SK-N-SH (cell line): ENCODE results near the gene NUP50. TPM values are rescaled to one million over a fixed set of nuclear protein-coding genes. Genes with fewer than 3 reads are reported as not detected.

Experiments
- CTCF ChIA-PET: fragments of 300-600, 350-600 bp; formaldehyde crosslinking; extraction: SDS; loops from one replicate; lab custom pipeline; 2021; lab: Yijun Ruan, JAX
- POLR2A ChIA-PET: fragments of 350-600 bp; sonication (Branson Sonifier 250); formaldehyde crosslinking; extraction: SDS; loops from one replicate; lab custom pipeline; 2020; ENCODE audit warnings: antibody characterized with exemption, inconsistent platforms; lab: Yijun Ruan, JAX
- DNase-seq: peaks from one replicate; pipeline ENCODE4 v3.0.0; 2012
- H2AFZ ChIP-seq: fragments of 200-600 bp; sonication (generic); 2 replicates; pipeline ENCODE4 v1.8.1; 2016; ENCODE audit warnings: antibody characterized with exemption, mild to moderate bottlenecking, low read depth
- H3F3A ChIP-seq: fragments of 200-600 bp; sonication (generic); replicated peaks from 2 replicates; pipeline ENCODE3; 2016; ENCODE audit warnings: antibody characterized with exemption, mild to moderate bottlenecking; ENCODE audit not compliant: insufficient read depth
- H3K27ac ChIP-seq, 2 experiments: fragments of 200-500 bp in 1 of 2; fragments of 200-600 bp in 1 of 2; sonication (Bioruptor generic) in 1 of 2; sonication (generic), shearing (Covaris generic) in 1 of 2; 2 replicates each; pipeline versions ENCODE4 v1.5.1 to v1.6.1; 2014 to 2016; ENCODE audit warnings: low read depth in 2 of 2, inconsistent platforms in 1 of 2, low read length in 1 of 2, mild to moderate bottlenecking in 1 of 2, mixed read lengths in 1 of 2
- H3K27me3 ChIP-seq: fragments of 200-600 bp; sonication (generic), shearing (Covaris generic); 2 replicates; pipeline ENCODE4 v1.6.1; 2016; ENCODE audit warnings: mixed run types; ENCODE audit not compliant: insufficient read depth
- H3K36me3 ChIP-seq, 2 experiments: fragments of 200-500 bp in 1 of 2; fragments of 200-600 bp in 1 of 2; sonication (Bioruptor generic) in 1 of 2; sonication (generic) in 1 of 2; replicated peaks in 1 of 2; 2 replicates each; pipeline versions ENCODE3 to v1.5.1; 2014 to 2016; ENCODE audit warnings: low read length in 1 of 2, mild to moderate bottlenecking in 1 of 2; ENCODE audit not compliant: insufficient read depth in 2 of 2, control insufficient read depth in 1 of 2
- H3K4me1 ChIP-seq, 2 experiments: fragments of 200-500 bp in 1 of 2; fragments of 200-600 bp in 1 of 2; sonication (Bioruptor generic) in 1 of 2; sonication (generic), shearing (Covaris generic) in 1 of 2; 2 replicates each; pipeline versions ENCODE4 v1.5.1 to v1.6.1; 2014 to 2016; ENCODE audit warnings: low read depth in 1 of 2, low read length in 1 of 2, mixed run types in 1 of 2; ENCODE audit not compliant: insufficient read depth in 2 of 2, control insufficient read depth in 1 of 2
- H3K4me2 ChIP-seq: fragments of 200-600 bp; sonication (generic), shearing (Covaris generic); 2 replicates; pipeline ENCODE4 v1.6.1; 2017; ENCODE audit warnings: mixed run types
- H3K4me3 ChIP-seq, 2 experiments: fragments of 200-500 bp in 1 of 2; fragments of 200-600 bp in 1 of 2; sonication (Bioruptor generic) in 1 of 2; sonication (generic), shearing (Covaris generic) in 1 of 2; 2 replicates each; pipeline versions ENCODE4 v1.5.1 to v1.8.1; 2014 to 2016; ENCODE audit warnings: low read depth in 2 of 2, inconsistent platforms in 1 of 2, low read length in 1 of 2, mild to moderate bottlenecking in 1 of 2, mixed read lengths in 1 of 2, moderate library complexity in 1 of 2
- H3K79me2 ChIP-seq: fragments of 200-600 bp; sonication (generic); 2 replicates; pipeline ENCODE4 v1.8.1; 2017; ENCODE audit warnings: mild to moderate bottlenecking; ENCODE audit not compliant: insufficient read depth
- H3K9ac ChIP-seq: fragments of 200-600 bp; sonication (generic); 2 replicates; pipeline ENCODE4 v1.6.1; 2017; ENCODE audit warnings: mixed run types
- H3K9me2 ChIP-seq: fragments of 200-600 bp; sonication (generic); 2 replicates; pipeline ENCODE4 v1.6.1; 2017; ENCODE audit warnings: mixed run types
- H3K9me3 ChIP-seq: fragments of 200-600 bp; sonication (generic); 2 replicates; pipeline ENCODE4 v1.6.1; 2017; ENCODE audit warnings: mixed run types, mild to moderate bottlenecking, moderate library complexity
- H4K20me1 ChIP-seq: fragments of 200-600 bp; sonication (generic); 2 replicates; pipeline ENCODE4 v1.6.1; 2017; ENCODE audit warnings: mild to moderate bottlenecking, mixed run types; ENCODE audit not compliant: insufficient read depth
- ELF1 ChIP-seq: IDR thresholded peaks from 2 replicates; pipeline ENCODE4 v1.4.0; 2012
- EP300 ChIP-seq, 2 experiments: IDR thresholded peaks; 2 replicates each; pipeline versions ENCODE4 v1.4.0 to v1.6.1; 2012; ENCODE audit warnings: borderline replicate concordance in 1 of 2, low read depth in 1 of 2, low read length in 1 of 2
- EZH2phosphoT487 ChIP-seq: fragments of 200-600 bp; sonication (generic); IDR thresholded peaks from 2 replicates; pipeline ENCODE4 v1.6.1; 2017; ENCODE audit warnings: low read depth, mixed run types, mild to moderate bottlenecking, antibody characterized with exemption, moderate library complexity, borderline replicate concordance
- FOXJ3 ChIP-seq: sonication (generic); formaldehyde crosslinking; IDR thresholded peaks from 2 replicates; pipeline ENCODE4 v1.5.1; 2020; ENCODE audit warnings: mild to moderate bottlenecking, missing genetic modification reagents
- GABPA ChIP-seq: IDR thresholded peaks from 2 replicates; pipeline ENCODE4 v1.4.0; 2012; ENCODE audit warnings: low read depth, mild to moderate bottlenecking
- IRF3 ChIP-seq: fragments of 150-350 bp; IDR thresholded peaks from 2 replicates; pipeline ENCODE4 v1.6.1; 2016; ENCODE audit warnings: mild to moderate bottlenecking, low read depth, low read length
- JUND ChIP-seq: IDR thresholded peaks from 2 replicates; pipeline ENCODE4 v1.4.0; 2012
- MXI1 ChIP-seq: IDR thresholded peaks from 2 replicates; pipeline ENCODE4 v1.6.1; 2012; ENCODE audit warnings: mild to moderate bottlenecking, low read depth, low read length, improper control_type of control experiment
- NFIC ChIP-seq: IDR thresholded peaks from 2 replicates; pipeline ENCODE4 v1.4.0; 2012; ENCODE audit warnings: borderline replicate concordance
- PBX3 ChIP-seq: IDR thresholded peaks from 2 replicates; pipeline ENCODE4; 2012
- RAD21 ChIP-seq: IDR thresholded peaks from 2 replicates; pipeline ENCODE4 v1.6.1; 2012; ENCODE audit warnings: mild to moderate bottlenecking, low read length
- RCOR1 ChIP-seq: fragments of 150-350 bp; IDR thresholded peaks from 2 replicates; pipeline ENCODE4 v1.6.1; 2017; ENCODE audit warnings: antibody characterized with exemption, low read length
- RFX5 ChIP-seq: IDR thresholded peaks from 2 replicates; pipeline ENCODE4 v1.6.1; 2012; ENCODE audit warnings: mild to moderate bottlenecking, improper control_type of control experiment, low read length
- RXRA ChIP-seq: IDR thresholded peaks from 2 replicates; pipeline ENCODE4 v1.4.0; 2012; ENCODE audit warnings: low read depth, mild to moderate bottlenecking, borderline replicate concordance
- SIN3A ChIP-seq: IDR thresholded peaks from 2 replicates; pipeline ENCODE4 v1.6.1; 2012; ENCODE audit warnings: low read depth, mild to moderate bottlenecking, low read length, moderate library complexity, borderline replicate concordance
- SMC3 ChIP-seq: IDR thresholded peaks from 2 replicates; pipeline ENCODE4 v1.6.1; 2012; ENCODE audit warnings: low read depth, low read length, improper control_type of control experiment
- TCF12 ChIP-seq: IDR thresholded peaks from 2 replicates; pipeline ENCODE4 v1.4.0; 2012
- TEAD4 ChIP-seq: IDR thresholded peaks from 2 replicates; pipeline ENCODE4 v1.4.0; 2012; ENCODE audit warnings: mild to moderate bottlenecking, borderline replicate concordance; ENCODE audit not compliant: insufficient read depth
- USF1 ChIP-seq: IDR thresholded peaks from 2 replicates; pipeline ENCODE4 v1.4.0; 2012; ENCODE audit warnings: low read depth, borderline replicate concordance
- YY1 ChIP-seq: IDR thresholded peaks from 2 replicates; pipeline ENCODE4 v1.4.0; 2012; ENCODE audit warnings: low read depth, mild to moderate bottlenecking
- ZBTB33 ChIP-seq: IDR thresholded peaks from 2 replicates; pipeline ENCODE4 v1.4.0; 2012; ENCODE audit warnings: low read depth, borderline replicate concordance
- WGBS: methylation state at CpG from one replicate; pipeline ENCODE4 v1.1.6; 2017; ENCODE audit warnings: low lambda C conversion rate; 5-methylcytosine and 5-hydroxymethylcytosine counted together
- polyA plus RNA-seq, 3 experiments: library from polyadenylated mRNA; depleted of rRNA; stranded (reverse); fragments of >200 nt; gene quantifications; 2 replicates each; pipeline ENCODE4 v1.2.3, GENCODE V29; 2012

The NUP50 gene
- polyA plus RNA-seq, 1 of the 3 experiments (the other 2 are of a cell fraction), result 4.7 TPM

GRCh38 chr22:45124176-45124847, 39.4 kb upstream of the NUP50 start:
- no peak for DNase-seq
- H3K9me2 ChIP-seq, result no peaks in the 10 kb centered on the region
- no peaks in the 10 kb centered on the region; a peak in 1 of 4 replicates for H3K4me1 ChIP-seq
- ChIA-PET CTCF (interaction anchor here (1.5 kb wide), 1 partner anchor 22 kb away, joined by 5 read pairs; no protein-coding TSS in a partner anchor), POLR2A (no interaction called here)
- no peaks in the 10 kb centered on the region for H4K20me1 ChIP-seq
- no peaks in the 10 kb centered on the region for H3K9me3 ChIP-seq
- no peaks in the 10 kb centered on the region for H3K79me2 ChIP-seq
- no peak overlapping the region for H2AFZ ChIP-seq
- no peak overlapping the region for H3K27ac ChIP-seq
- H3K36me3 ChIP-seq, result no peaks in the 10 kb centered on the region
- TF ChIP-seq RCOR1 (no peak), MXI1 (no peak), YY1 (no peak), GABPA (no peak), RXRA (no peak), PBX3 (no peak), JUND (no peak), SMC3 (no peak), USF1 (no peak), TEAD4 (no peak), ELF1 (no peak), RAD21 (no peak), SIN3A (no peak), RFX5 (no peak), TCF12 (no peak), EZH2phosphoT487 (no peak), IRF3 (no peak)
- H3K9ac ChIP-seq, result no peak overlapping the region
- H3K27me3 ChIP-seq, result no peaks in the 10 kb centered on the region
- peaks cover 3% of the 10 kb centered on the region for H3F3A ChIP-seq
- 64% methylated on average over 10 of the region's 10 CpGs for WGBS
- no peak overlapping the region for H3K4me2 ChIP-seq
- no peak overlapping the region for H3K4me3 ChIP-seq

GRCh38 chr22:45125188-45125587, 38.5 kb upstream of the NUP50 start:
- ChIA-PET POLR2A (no interaction called here), CTCF (interaction anchor here (1.5 kb wide), 1 partner anchor 22 kb away, joined by 5 read pairs; no protein-coding TSS in a partner anchor)
- Histone ChIP-seq H3K9ac (no peak overlapping the region), H3K4me2 (no peak overlapping the region), H4K20me1 (no peaks in the 10 kb centered on the region), H3K27ac (no peak overlapping the region), H2AFZ (no peak overlapping the region), H3K9me3 (no peaks in the 10 kb centered on the region), H3K9me2 (no peaks in the 10 kb centered on the region), H3K27me3 (no peaks in the 10 kb centered on the region), H3K79me2 (no peaks in the 10 kb centered on the region), H3K4me1 (no peaks in the 10 kb centered on the region; a peak in 1 of 4 replicates), H3K4me3 (no peak overlapping the region), H3F3A (peaks cover 3% of the 10 kb centered on the region), H3K36me3 (no peaks in the 10 kb centered on the region)
- 60% methylated on average over 8 of the region's 8 CpGs for whole genome bisulfite sequencing
- DNase-seq, result no peak
- TF ChIP-seq IRF3, result no peak
- TF ChIP-seq PBX3, result no peak
- no peak for TF ChIP-seq NFIC
- no peak for TF ChIP-seq YY1
- TF ChIP-seq EP300 (IDR thresholded peaks at IDR 0.05; ENCODE audit: borderline replicate concordance in 1 of 2, low read depth in 1 of 2, low read length in 1 of 2), result no peak
- TF ChIP-seq RFX5, result no peak
- no peak for TF ChIP-seq ZBTB33
- TF ChIP-seq JUND, result no peak
- no peak for TF ChIP-seq FOXJ3 (CRISPR knock-in tag)
